Measurements from ENCODE around the gene CATSPERD. TPM values are rescaled to one million over a fixed set of nuclear protein-coding genes. Genes with fewer than 3 reads are reported as not detected.

Gene CATSPERD
- total RNA-seq, 2 experiments from 2014 or later = not detected

- POLR2A ChIA-PET = interaction anchor here (1.0 kb wide), 1 partner anchor 36 kb away, joined by 4 read pairs; the partner anchor contains the start of genes CATSPERD and LONP1
- CTCF ChIA-PET = no interaction called here
Measured at GRCh38 chr19:5683177-5683886, 37.1 kb upstream of the CATSPERD start.

- ChIA-PET POLR2A (interaction anchor here (0.6 to 3.5 kb wide), 2 partner anchors 34 to 48 kb away, joined by 6 to 33 read pairs; partner anchors contain the start of genes CATSPERD and LONP1), CTCF (no interaction called here)
Measured at GRCh38 chr19:5684694-5685430, 35.6 kb upstream of the CATSPERD start.

DNA sequence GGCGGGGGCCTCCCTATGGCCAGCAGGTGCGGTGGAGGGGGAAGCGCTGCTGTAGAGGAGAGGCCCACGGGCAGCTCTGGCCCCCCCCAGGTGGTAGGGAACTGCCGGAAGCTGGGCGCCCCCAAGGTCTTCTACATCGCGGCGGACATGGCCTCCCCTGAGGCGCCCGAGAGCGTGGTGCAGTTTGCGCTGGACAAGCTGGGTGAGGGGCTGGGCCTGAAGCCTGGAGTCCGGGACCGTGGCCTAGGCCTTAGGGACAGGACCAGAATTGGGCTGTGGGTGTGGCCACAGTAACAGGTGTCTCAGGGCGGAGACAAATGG is 34.2 kb upstream of the CATSPERD start:
- CTCF ChIA-PET = interaction anchor here (1.4 to 2.5 kb wide), 4 partner anchors 27 to 64 kb away, joined by 3 to 30 read pairs (median 6); partner anchors contain the start of genes CATSPERD, LONP1, SAFB and SAFB2
- POLR2A ChIA-PET = interaction anchor here (0.6 to 3.5 kb wide), 2 partner anchors 28 to 33 kb away, joined by 4 to 33 read pairs; partner anchors contain the start of genes CATSPERD and LONP1

- ChIA-PET POLR2A (interaction anchor here (0.6 to 3.5 kb wide), 2 partner anchors 28 to 32 kb away, joined by 4 to 33 read pairs; partner anchors contain the start of genes CATSPERD and LONP1), CTCF (interaction anchor here (1.0 to 2.5 kb wide), 6 partner anchors 8 to 64 kb away, joined by 3 to 30 read pairs (median 4); partner anchors contain the start of genes CATSPERD, LONP1, SAFB and SAFB2)
Measured at GRCh38 chr19:5686647-5687359, 33.6 kb upstream of the CATSPERD start.

DNA sequence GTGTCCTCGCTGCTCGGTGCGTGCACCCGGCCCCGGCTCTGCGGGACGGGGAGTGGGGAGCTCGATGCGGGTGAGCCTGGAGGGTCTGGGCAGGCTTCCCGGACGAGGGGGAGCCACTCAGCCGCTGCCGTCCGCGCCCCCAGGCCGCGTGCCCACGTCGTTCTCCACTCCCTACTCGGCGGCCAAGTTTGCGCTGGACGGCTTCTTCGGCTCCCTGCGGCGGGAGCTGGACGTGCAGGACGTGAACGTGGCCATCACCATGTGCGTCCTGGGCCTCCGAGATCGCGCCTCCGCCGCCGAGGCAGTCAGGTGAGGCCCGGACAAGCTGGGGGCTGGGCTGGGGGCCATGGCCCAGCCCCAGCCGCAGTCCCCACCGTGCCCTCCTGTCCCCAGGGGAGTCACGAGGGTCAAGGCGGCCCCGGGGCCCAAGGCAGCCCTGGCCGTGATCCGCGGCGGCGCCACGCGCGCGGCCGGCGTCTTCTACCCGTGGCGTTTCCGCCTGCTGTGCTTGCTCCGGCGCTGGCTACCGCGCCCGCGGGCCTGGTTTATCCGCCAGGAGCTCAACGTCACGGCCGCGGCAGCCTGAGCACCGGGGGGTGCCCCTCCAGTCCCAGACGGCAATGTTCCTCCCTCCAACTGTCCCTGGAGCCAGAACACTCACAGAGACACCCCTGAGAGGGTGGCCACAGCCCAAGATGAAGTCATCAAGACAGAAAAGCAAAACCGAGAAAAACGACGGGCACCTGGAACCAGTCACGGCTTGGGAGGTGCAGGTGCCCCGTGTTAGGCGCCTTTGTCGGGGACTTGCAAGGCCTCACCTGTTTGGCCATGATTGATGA is 32.9 kb upstream of the CATSPERD start:
- POLR2A ChIA-PET = interaction anchor here (3.5 kb wide), 1 partner anchor 32 kb away, joined by 33 read pairs; the partner anchor contains the start of genes CATSPERD and LONP1
- CTCF ChIA-PET = interaction anchor here (1.0 to 2.5 kb wide), 7 partner anchors 9 to 65 kb away, joined by 3 to 30 read pairs (median 3); partner anchors contain the start of genes CATSPERD, LONP1, SAFB and SAFB2

DNA sequence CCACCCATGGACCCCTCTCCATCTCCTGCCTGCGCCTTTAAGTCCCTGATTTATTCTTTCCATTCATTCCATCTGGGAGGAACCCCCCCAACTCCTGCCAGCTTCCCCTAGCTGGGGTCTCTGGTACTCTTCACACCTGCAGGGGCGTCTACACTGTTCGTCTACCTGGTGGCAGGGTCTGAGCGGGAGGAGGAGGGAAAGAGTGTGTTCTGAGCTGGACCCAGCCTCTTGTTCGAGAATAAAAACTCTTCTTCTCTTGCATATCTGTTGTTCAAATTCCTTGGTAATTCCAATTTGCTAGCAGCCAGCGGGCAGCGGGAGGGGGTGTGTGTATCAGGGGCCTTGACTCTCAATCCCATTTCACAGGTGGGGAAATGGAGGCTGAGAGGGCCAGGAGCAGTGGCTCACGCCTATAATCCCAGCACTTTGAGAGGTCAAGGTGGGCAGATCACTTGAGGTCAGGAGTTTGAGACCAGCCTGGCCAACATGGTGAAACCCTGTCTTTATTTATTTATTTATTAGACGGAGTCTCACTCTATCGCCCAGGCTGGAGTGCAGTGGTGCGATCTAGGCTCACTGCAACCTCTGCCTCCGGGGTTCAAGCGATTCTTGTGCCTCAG is 32.1 kb upstream of the CATSPERD start:
- CTCF ChIA-PET = interaction anchor here (1.4 to 3.7 kb wide), 4 partner anchors 10 to 31 kb away, joined by 3 to 30 read pairs (median 16); partner anchors contain the start of genes CATSPERD and LONP1
- POLR2A ChIA-PET = interaction anchor here (3.5 kb wide), 1 partner anchor 31 kb away, joined by 33 read pairs; the partner anchor contains the start of genes CATSPERD and LONP1

DNA sequence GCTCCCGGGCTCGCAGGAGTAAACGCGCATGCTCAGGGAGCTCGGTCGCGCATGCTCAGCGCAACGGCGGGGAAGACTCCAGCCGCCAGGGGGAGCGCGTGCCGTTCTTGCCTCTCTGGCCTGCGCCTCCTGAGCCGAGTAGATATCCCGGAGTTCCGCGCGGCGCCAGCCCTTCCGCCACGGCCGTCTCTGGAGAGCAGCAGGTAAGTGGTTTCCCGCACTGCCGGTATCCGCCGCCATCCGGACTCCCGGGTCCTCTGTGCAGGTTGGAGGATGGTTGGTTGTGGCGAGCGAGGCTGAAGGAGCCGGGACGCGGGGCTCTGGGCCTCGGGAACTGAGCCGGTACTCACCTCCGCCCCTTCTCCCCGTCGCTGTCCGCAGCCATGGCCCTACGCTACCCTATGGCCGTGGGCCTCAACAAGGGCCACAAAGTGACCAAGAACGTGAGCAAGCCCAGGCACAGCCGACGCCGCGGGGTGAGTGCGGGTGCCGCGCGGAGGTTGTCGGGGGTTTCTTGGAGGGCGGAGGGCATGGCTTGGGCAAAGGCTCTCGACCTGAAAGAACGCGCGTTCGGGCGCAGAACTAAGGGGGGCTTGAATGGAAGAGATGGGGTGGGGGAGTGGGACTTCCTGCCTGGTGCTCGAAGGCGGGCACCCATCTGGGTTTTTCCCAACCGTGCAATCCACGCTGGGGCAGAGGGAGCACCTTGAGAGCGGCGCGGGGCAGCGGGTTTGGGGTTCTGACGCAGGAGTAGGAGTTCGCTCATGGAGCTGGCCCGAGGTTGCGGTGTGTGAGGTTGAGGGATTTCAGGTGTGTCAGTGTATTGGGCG is 30.1 kb upstream of the CATSPERD start, which contains the start of gene RPL36:
Gene RPL36 (plus strand): TSS at position 171 of the 830 bp plus-strand sequence. CDS start 213 bp downstream, at position 384.
- ChIA-PET POLR2A (interaction anchor here (0.6 to 2.8 kb wide), 10 partner anchors 8 to 213 kb away, joined by 3 to 73 read pairs (median 4); partner anchors contain the start of genes CATSPERD, LONP1, NDUFA11 and SAFB), CTCF (interaction anchor here (0.7 to 3.7 kb wide), 14 partner anchors 9 to 139 kb away, joined by 3 to 25 read pairs (median 4); partner anchors contain the start of genes CATSPERD, HSD11B1L, LONP1 and SAFB2)

- POLR2A ChIA-PET = interaction anchor here (0.6 to 2.8 kb wide), 12 partner anchors 9 to 118 kb away, joined by 3 to 73 read pairs (median 4); partner anchors contain the start of genes CATSPERD, LONP1, SAFB and SAFB2
- CTCF ChIA-PET = interaction anchor here (1.3 to 3.7 kb wide), 3 partner anchors 16 to 29 kb away, joined by 4 to 25 read pairs (median 7); partner anchors contain the start of genes CATSPERD and LONP1
Measured at GRCh38 chr19:5690955-5691821, 29.2 kb upstream of the CATSPERD start.

DNA sequence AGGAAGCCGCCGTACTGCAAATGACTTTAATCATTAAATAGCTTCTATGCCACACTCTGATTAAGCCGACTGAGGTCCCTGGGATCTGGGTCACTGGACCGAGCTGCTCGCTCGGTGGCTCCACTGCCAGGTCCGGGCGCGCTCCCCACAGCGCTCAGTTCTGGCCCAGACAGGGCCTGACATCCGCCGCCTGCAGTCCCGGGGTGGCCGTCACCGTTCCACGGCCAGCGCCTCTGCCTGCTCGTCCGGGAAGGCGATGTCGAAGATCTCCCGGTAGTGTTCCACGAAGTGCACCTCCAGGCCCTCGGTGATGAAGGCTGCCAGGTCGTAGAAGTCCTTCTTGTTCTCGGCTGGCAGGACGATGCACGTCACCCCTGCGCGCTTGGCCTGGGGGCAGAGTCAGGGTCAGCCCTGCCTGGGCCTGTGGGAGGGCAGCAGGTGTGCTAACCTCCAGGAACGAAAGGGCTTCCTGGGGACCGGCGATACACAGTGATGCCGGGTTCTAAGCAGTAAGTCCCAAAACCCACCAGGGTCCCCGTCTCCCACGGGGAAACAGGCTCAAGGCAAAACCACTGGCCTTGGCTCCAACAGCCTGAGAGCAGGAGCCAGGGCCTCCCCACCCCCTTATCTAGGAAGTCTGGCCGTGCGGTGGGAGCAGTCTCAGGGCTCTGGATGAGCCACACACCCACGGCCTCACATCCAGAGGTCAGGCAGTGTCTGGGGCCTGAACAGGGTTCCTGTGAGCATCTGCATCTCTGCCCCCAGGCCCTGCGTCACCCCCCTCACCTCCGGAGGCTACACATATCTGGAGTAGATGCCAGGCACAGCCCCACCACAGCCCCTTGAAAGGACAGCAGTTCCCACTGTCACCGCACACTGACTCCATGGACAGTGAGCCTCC is 28.4 kb upstream of the CATSPERD start:
- POLR2A ChIA-PET = interaction anchor here (0.9 to 2.8 kb wide), 9 partner anchors 8 to 112 kb away, joined by 3 to 73 read pairs (median 5); partner anchors contain the start of genes CATSPERD, LONP1, SAFB and SAFB2
- CTCF ChIA-PET = interaction anchor here (1.3 to 3.7 kb wide), 3 partner anchors 16 to 28 kb away, joined by 4 to 25 read pairs (median 7); partner anchors contain the start of genes CATSPERD and LONP1

DNA sequence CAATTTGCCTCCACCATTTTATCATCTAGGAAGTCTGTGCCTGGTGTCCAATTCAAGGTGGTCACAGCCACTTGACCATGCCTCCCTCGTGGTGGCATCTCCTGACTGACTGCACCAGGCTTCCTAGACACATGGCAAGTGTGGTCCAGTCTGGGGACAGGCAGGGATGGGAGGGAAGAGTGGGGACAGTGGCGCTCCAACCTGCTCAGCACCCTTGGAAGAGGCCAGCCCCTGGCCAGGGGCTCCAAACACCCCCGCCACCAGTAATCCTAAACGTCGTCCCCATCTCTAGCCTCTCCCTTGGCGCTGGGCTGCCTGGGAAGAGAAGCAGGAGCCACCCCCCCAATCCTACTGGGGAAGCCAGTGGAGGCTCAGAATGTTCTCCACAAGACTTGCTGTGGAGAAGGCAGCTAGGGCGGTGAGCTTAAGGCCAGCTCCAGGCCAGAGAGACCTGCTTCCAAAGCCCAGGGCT is 27.7 kb upstream of the CATSPERD start:
- ChIA-PET CTCF (no interaction called here), POLR2A (interaction anchor here (1.5 to 2.0 kb wide), 2 partner anchors 22 to 26 kb away, joined by 5 to 6 read pairs; no protein-coding TSS in a partner anchor)

- ChIA-PET CTCF (interaction anchor here (1.7 kb wide), 1 partner anchor 25 kb away, joined by 5 read pairs; no protein-coding TSS in a partner anchor), POLR2A (interaction anchor here (0.5 to 2.0 kb wide), 3 partner anchors 21 to 46 kb away, joined by 3 to 6 read pairs (median 5); no protein-coding TSS in a partner anchor)
Measured at GRCh38 chr19:5693195-5694166, 27.0 kb upstream of the CATSPERD start.

DNA sequence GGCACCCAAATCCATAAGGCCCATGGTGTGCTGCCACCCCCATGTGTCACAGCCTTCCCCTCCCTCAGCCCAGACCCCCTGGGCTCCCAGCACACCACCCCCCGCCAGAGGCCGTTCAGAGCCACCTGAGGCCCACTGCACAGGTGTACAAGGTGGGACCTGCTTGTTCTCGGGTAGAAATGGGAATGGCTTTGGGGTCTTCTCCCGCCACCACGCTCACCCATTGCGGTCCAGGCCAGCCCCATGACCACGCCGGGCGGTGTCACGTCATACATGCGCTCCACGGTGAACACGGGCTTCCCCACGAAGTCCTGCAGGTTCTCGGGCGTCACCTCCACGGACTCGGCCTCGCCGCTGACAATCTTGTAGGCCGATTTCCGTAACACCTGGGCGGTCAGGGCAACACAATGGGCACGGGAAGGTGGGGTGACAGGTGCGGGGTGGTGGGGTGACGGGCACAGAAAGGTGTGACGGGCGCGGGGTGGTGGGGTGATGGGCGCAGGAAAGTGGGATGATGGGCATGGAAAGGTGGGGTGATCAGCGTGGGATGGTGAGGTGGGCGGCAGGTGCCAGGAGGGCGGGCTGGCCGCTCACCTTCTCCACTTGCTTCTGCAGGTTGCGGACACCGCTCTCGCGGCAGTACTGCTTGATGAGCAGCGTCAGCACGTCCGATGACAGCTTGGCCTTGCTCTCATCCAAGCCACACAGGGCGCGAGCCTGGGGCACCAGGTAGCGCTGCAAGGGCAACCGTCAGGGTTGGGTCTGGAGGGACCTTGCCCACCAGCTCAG is 26.1 kb upstream of the CATSPERD start:
- CTCF ChIA-PET = interaction anchor here (1.2 to 1.7 kb wide), 2 partner anchors 20 to 24 kb away, joined by 5 to 8 read pairs; no protein-coding TSS in a partner anchor
- POLR2A ChIA-PET = interaction anchor here (0.5 to 2.0 kb wide), 4 partner anchors 15 to 46 kb away, joined by 3 to 10 read pairs (median 6); no protein-coding TSS in a partner anchor
